Stimulated activated CD4-positive, alpha-beta T cell treated with anti-CD3 and anti-CD28 coated beads, Interleukin-1b, Interleukin-23, amount 100 ng/mL, for 1 hour (primary cell): ENCODE measurements around the gene SLC6A9.

Experiments
- DNase-seq, 2 donors: peaks; one replicate each; pipeline ENCODE4 v3.0.0-alpha.2; 2020; ENCODE audit warnings: low read depth in 2 of 2

SLC6A9 gene

DNA sequence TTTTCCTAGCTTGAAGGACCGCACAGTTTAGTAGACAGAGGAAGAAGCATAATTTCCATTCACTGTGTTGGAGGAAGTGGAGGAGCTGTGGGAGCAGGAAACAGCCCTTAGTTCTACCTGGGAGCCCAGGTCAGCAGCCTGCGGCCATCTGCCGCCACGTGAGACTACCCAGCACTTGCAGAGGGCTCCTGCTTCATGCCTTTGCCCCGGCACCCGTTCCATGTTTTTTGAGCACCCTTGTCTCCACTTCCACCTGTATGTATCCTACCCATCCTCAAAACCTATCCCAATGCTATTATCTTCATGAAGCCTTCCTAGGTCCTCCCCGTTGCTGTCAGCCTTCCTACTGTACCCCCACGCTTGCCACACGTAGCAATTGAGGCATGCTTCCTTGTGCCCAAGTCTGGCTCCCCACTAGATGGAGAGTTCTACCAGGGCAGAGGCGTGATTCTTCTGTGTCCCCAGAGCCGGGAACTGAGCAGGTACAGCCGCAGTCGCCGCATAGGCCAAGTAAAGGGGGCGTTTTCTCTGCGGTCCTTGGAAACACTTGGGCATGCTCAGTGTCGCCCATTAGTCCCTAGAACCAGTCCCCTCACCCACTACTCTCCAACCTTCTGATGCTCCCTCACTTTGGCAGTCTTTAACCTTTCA is 1.9 kb downstream of the SLC6A9 start:
- peak in 1 of 2 donors; percentile 13 for DNase-seq

DNA sequence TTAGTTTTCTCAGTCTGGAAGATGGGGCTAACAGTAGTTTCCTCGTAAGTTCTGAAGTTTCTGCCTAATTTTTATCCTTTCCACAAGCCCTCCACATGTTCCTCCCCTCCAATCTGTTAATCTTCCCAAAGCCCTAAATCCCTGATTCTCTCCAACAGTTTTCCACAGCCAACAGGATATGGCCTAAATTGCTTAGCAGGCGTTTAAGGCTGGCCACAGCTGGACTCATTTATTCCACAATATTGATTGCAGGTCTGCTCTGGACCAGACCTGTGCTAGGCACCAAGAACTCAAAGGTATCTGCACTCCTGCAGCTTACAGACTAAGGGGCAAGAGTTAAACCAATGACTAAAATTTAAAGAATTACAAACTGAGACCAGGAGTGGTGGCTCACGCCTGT is 3.9 kb downstream of the SLC6A9 start:
- DNase-seq: no peak

DNA sequence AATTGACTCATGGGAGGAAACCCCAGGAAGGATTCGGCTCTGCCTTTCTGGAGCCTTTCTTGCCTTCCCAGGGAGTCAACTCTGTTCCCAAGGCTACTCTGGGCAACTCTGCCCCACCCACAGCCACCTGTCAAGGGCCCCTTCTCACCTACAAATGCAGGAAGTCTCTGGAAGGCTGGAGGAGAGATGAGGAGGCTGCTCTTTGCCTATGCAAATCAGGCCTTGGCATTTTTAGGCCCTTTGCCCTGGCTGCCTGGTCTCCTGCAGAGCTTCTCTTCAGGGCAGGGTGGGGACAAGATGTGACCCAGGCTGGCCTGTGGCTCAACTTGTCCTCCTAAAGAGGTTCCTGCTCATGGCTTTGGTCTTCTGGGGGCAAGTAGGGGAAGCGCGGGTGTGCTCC is 5.4 kb downstream of the SLC6A9 start:
- no peak for DNase-seq

DNA sequence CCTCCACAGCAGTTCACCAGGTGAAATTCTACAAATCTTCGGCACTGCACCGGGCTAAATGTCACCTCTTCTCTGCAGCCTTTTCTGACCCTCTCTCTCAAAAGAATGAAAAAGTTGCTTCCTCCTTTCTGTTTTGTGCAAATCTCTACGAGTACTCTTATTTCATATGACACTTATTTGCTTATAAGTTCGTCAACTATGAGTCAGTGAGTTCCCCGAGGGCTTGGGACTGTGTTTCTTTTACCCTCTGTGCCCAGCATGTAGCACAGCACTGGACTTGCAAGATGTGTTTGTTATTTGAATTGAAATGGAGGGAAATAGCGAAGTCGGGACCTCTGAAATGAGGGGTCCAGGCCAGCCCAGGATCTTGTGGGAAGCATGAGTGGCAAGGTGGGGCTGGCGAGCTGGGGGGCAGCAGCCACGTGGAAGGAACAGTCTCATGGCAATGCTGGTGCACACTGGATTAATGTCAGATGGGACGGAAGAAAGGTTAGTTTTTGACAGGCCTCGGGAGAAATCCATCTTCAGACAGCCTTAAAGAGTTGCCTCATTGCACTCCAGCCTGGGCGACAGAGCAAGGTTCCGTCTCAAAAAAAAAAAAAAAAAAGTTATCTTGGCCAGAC is 6.2 kb downstream of the SLC6A9 start:
- DNase-seq: no peak

DNA sequence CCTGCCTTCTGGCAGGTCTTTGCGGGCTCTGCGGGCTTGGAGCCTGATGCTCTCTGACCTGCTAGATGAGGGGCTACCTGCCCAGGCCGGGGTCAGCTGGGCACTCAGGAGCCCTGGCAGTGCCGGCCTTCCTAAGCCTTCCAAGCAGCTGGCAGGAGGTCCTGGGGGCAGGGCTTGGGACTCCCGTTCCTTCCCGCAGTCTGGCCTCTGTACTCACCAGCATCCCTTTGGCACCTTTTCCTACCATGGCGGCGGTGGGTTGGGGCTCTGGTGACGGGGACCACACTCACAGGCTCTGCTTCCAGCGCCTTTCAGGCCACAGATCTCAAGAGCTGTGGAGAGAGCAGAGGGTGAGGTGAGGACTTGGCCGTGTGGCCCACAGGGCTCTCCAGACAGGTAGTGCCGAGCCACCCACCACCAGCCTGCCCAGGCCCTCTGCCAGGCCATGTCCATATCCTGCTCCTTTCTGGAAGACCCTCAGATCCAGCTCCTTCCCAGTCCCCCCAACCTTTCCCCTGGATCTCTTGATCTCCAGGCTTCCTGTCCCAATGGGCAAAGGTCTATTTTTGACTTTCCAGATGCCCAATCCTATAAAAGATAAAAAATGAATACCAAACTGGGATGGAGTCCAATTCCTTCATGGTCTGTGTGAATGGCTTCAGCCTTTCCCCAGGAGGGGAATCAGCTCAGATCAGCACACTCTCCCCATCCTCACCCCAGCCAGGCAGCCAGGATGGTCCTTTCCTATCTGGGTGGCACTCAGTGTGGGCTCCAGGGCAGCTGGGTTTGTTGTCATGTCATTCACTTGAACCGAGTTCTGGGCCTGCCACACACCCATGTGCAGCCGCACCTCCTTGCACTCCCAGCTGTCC is 7.0 kb downstream of the SLC6A9 start:
- no peak for DNase-seq

DNA sequence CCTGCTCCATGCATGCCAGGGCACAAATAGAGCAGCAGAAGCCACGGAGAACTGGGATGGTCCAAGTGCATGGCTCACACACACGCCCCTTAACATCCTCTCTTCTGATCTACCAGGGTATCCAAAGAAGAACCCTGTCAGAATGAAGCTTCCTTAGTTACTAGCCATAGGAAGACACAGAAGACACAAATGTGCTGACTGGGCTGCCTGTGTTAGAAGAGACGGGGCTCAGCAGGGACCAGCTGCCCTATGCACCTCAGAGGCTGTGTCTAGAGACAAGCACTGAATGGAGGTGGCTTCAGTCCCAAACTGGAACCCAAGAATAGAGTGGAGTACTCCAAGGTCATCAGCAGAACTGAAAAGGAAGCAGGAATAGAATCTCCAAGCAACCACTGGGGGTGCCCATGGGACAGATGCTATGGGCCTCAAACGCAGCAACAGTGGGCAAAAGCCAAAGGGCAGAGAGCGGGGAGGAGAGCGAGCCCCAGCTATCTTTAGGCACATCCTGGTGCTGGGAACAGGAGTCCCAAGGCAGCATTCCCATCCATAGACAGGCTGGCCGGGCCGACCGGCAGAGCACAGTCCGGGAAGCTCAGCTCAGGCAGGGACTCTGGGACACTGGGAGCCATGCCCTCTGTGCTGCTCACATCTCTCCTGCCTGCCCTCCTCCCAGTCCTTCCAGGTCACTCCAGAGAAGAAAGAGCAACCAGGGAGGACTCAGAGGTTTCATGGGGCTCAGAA is 9.5 kb downstream of the SLC6A9 start:
- DNase-seq: no peak

DNA sequence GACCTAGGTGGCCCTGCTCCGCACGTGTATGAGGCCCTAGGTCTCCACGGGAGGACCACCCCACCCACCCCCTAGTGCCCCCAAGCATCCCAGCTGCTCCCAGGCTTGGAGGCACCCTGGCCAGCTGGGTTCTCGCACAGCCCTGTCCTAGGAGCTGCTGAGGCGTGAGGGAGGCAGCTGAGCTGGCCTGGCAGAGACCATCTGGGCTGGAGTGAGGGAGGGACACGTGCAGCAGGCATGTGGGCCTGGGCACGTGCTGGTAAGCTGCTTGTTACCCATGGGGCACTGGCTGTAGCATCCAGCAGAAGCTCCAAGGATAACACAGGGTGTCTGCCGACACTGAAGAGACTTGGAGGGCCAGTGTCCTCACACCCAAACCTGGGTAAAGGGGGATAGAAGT is 10.1 kb downstream of the SLC6A9 start:
- DNase-seq: no peak

DNA sequence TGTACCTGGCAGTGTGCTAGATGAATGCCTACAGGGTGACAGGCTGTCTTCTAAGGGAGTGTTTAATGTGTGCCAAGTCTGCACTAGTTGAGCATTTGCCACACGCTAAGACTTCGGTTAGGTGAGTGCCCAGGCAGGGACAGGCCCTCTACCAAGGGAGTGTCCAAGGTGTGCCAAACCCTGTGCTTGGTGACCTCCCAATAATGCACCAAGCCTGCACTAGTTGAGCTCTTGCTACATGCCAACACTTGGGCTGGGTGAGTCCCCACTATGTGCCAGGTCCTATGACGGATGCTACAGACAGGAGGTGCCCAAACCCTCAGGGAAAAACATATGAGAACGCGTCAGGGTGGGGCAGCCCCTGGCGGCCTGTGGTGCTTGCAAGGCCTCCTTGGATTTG is 10.8 kb downstream of the SLC6A9 start:
- DNase-seq: no peak

DNA sequence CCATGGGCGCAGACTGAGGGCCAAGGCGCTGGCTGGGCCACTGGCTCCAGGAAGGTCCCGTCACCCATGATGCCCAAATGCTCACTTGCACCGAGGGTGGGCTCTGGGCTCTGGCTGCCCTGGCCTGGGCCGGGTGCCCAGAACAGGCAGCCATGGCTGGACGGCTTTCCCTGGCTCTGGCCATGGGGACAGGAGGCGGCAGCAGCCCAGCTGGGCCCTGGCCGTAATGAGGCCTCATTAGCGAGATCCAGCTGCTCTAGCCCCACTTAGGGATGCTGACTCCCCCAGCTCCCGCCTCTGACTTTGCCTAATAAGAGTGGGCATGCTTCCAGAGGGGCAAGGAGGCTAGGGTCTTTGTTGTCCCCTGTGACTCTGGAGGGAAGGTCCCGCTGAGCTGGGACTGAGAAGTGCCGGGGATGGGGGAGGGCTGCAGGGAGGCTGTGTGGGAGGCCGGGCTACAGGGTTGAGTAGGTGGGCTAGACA is 11.8 kb downstream of the SLC6A9 start:
- DNase-seq: no peak

DNA sequence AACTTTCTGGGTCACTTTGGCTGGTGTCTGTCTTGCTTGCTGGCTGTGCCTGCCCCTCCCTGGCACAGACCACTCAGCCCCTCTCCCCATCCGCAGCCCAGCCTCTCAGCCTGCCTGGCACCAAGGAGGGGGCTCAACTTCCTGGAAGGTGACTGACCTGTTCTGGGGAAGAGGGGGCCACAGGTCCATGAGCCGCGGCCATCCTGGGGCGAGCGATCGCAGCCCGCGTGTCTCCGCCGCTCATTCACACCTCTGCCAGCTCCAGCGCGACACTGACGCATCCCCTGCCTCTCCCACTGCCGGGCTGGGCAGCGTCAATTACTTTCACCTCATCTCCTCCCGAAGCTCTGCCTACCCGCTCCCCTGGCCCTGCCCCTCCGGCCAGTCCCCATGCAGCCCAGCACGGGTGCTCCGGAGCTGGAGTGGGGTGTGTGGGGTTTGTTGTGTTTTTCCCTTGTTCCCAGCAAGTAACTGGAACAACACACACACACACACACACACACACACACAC is 14.3 kb downstream of the SLC6A9 start:
- no peak for DNase-seq

DNA sequence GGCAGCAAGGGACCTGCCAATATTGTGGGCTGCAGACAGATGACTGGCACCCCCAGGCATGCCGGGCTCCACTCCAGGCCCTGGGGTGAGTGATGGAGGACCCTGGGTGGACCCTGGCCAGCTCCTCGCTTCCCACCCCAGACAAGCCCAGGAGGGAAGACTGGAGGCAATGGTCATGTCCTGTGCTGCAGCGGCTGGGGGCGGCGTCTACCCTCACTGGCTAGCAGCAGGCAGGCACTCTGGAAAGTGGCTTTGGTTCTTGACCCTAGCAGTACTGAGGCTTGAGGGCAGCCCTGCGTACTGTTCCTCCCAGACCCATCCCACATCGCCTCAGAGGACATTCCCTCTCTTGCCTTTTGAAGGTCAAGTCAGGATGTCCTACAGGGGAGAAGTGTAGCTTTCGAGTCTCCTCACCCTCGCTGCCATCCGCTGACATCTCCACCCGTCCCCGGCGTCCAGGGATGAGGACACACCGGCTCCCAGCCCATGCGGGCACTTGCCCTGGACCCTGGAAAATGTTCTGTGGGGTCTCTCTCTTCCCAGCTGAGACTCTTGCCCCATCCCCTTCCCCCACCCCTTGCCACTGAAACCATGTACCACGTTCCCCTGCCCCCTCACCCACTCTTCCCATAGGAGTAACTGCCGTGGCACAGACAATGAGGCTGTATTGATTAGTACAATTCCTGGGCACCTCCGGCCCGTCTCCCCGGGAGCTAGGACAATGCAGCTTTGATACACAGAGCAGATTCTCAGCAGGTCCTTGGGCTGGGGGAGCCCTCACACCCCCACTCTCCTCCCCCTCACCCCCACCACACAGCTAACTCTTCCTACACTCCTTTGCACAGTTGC is 15.0 kb downstream of the SLC6A9 start:
- DNase-seq: no peak

DNA sequence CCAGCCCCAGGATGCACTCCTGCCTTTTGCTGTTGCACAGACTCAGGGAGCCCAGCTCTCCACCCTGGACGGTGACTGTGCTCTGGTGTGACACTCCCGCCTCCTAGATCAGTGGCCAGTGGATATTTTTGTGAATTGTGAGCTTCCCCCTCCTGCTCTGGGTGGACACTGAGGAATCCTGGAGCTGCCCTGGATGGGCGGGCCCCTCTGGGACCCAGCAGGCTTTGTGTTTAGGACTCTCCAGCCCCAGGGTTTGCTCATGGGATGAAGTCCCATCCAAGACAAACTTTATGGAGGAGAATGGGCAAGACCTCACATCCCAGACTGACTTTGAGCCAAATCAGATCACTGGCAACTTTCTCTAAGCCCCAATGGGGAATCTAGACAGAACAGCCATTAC is 16.1 kb downstream of the SLC6A9 start:
- no peak for DNase-seq

DNA sequence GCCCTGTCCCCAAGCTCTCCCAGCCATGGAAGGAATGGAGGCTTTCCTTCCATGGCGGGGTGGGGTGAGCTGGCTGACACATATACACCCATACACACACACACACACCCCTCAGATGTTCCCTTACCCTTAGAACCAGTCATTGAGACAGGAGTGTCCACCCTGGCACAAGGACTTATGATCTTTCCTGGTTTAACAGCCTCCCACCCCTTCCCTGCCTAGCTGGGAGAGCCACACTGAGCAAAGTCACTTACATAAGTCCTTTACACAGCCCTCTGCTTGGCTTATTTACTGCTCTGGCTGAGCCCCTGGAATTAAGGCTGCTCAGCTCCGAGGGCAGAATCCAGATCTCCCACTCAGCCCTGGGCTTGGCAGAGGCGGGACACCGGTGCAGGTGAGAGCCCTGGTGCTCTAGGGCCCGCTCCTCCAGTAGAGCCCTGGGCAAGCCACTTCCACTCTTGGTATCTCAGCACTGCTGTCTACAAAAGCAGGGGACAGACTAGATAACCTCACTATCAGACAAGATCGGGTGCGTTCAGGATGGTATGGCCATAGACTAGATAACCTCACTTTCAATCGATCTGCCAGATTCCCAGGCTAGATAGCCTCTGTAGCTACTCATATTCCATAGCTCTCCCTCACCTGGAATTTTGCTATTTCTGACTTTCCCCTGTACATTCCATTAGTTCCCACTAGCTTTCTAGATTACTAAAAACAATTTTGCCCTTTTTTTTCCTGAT is 16.7 kb downstream of the SLC6A9 start:
- no peak for DNase-seq

DNA sequence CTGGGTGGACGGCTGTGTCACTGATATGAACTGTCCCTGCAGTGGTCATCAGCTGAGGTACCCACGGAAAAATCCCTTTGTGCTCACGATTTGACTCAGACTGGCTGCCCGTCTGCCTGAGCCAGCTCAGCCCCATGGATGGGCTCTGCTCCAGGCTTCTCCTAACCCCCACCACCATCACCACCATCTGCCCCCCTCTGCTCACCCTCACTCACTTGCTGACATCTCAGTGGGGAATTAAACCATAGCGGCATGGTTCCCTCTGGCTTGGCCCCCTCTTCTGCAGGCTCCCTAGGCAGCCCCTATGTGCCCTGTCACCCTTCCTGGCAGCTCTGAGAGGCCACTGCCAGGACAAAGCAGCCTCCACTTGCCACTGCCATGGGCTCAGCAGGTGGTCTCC is 17.3 kb downstream of the SLC6A9 start:
- no peak for DNase-seq

DNA sequence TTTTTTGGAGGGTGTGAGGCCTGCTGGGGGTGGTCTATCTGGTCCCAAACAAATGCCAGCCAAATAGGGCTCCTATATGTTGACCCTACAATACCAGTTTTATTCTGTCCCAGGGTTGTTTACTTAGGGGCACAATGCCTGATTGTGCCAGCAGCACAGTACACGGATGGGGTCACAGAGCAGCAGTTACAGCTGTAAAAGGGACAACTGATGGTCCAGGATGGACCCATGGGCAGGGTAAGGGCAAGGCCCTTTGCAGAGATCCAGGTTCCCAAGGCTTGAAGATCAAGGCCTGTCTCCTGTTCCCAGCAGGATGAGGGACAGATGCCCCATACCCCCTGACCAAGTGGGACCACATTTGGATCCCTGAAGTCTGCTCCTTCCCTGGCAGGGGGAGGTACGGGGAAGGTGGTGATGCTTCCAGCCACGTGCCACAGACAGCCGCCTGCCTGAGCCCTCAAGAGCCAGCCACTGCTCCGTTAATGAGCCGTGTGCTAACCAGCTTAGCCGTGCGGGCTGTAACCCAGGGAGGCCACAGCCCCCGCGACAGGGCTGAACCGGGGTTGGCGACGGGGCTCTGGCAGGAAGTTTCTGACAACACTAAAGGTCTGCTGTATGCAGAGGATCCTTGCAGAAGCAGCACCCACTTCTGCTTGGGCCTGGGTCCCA is 18.2 kb downstream of the SLC6A9 start:
- no peak for DNase-seq

DNA sequence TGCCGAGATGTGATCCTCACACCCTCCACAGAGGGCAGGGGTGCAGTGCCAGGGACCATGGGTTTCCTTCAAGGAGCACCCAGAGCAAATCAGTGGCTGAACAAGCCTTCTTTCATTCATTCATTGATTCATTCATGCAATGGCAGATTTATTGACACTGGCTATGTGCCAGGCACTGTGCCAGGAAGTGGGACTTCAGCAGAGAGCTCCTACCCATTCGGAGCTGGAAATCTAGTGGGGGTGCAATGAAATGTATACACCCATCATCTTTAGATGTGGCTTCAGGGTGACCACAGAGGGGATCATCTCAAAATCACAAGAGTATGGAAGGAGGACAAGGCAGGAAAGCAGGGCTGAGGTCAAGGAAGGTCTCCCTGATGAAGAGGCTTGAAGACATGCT is 18.9 kb downstream of the SLC6A9 start:
- no peak for DNase-seq

DNA sequence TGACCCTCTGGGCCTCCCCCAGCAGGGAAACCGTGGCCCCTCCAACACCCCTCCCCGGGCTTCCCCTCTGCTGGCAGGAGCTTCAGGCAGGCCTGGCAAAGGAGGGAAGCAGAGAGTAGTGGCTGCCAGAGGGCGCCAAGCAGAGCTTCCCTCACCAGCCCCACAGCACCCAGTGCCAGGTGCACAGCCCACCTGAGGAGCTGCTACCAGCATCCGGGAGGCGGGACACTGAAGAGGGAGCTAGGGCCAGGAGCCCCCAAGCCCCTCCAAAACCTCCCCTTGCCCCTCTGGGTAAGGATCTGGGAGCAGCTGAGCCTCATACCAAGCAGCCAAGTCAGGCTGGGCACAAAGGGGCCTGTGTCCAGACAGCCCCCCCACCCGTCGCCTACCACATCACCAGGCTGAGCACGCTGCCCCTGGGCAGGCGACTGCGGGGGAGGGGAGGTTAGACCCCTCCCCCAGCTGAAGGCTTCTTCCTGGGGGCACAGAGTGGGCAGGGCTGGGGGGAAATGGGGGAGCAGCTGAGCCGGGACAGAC is 20.3 kb downstream of the SLC6A9 start:
- no peak for DNase-seq

DNA sequence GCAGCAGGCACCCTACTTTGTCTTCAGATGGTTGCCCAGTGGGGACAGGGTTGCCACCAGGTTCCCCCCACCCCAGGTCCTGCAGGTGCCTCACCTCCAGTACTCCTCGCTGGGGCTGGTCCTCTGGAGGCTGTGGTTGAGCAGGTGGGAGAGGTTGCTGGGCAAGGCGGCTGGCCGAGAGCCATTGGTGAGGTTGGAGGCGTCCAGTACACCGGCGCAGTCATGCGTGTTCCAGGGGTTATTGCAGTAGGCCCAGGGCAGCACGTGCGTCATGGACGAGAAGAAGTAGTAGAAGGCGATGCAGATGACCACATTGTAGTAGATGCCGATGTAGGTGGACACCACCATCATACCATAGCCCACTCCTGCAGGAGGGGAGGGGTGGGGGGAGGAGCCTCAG is 23.0 kb downstream of the SLC6A9 start:
- DNase-seq: no peak

DNA sequence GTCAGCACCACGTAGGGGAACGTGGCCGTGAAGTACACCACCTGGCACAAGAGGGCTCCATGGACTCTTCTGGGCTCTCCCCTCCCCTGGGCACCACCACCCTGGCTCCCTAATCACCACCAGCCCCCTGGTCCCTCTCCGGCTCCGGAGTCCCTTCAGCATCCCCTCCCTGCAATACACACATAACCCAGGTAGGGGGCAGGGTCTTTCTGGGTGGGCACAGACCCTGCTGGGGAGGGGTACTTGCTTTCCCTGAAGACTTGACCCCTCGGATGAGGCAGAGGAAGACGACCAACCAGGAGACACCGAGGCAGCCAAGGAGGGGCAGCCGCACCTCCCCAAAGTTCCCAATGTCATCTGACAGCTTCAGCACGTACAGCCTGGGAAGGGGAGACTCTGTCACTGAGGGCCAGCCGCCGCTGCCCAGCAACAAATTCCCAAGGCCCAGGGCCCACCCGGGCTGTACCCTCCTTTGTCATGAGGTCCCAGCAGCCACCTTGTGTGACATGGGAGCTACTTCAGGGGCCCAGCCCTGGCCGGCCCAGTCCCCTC is 28.6 kb downstream of the SLC6A9 start:
- DNase-seq: no peak
